Hematopoietic multipotent progenitor cell treated with erythropoietin and hydrocortisone succinate and interleukin-3 and kit ligand, for 8 days (in vitro differentiated cells): ENCODE data around the gene CNDP1.
A peak's percentile ranks its signal among the peaks of the same experiment; 100 is the strongest.
"Not testable (repeated sequence)": the region's sequence is repeated elsewhere in the genome, so short reads cannot be mapped to it uniquely, and the experiment has no call there.

ENCODE experiments used
- DNase-seq: peaks from one replicate; pipeline ENCODE4 v3.0.0-alpha.2; 2015

Gene CNDP1

GRCh38 chr18:74534150-74534969 lies at the start of gene CNDP1:
Gene CNDP1, plus strand, starts transcription at chr18:74534500. Its CDS starts 168 bp downstream, at chr18:74534668.
- no peak for DNase-seq

- no peak for DNase-seq
Observed at GRCh38 chr18:74486119-74486849, 48.0 kb upstream of the CNDP1 start.

DNA sequence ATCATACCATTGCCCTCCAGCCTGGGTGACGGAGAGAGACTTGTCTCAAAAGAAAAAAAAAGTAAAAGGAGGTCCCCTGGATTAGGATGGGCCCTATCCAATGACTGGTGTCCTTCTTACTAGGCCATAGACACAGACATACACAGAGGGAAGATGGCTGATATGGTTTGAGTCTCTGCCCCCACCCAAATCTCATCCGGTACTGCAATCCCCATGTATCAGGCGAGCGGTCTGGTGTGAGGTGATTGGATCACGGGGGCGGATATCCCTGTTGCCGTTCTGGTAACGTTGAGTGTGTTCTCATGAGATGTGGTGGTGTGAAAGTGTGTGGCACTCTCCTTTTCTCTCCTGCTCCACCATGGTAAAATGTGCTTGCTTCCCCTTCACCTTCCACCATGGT lies 45.9 kb upstream of the CNDP1 start:
- DNase-seq: no peak

DNA sequence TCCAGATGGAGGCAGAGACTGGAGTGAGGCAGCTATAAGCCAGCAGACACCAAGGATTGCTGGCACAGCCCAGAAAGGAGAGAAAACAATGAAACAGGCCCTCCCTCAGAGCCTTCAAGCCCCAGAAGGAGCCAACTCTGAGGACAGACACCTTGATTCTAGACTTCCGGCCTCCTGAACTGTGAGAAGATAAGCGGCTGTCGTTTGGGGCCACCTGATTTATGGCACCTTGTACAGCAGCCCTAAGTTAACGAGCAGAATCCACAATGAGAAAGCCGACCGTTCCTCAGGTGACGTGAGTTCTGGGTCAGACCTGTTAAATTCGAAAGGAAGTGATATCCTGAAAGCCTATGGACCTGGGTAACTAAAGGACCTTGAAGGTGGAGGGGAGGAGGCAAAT lies 45.4 kb upstream of the CNDP1 start:
- no peak for DNase-seq

- no peak for DNase-seq
Observed at GRCh38 chr18:74489676-74490075, 44.6 kb upstream of the CNDP1 start.

DNA sequence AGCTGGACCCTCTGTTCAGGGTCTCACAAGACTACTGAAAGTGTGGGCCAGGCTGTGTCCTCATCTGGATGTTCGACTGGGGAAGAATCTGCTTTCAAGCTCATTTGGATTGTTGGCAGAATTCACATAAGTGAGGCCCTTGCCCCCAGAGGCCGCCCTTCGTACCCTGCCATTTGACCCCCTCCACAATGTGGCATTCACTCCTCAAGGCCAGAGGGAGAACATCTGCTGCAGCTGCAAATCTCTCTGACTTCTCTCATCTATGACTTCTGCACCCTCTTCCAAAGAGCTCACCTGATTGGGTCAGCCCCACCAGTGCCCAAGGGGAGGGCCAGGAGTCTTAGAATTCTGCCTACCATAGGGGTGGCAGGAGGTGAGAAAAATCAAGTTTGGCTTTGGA lies 42.0 kb upstream of the CNDP1 start:
- no peak for DNase-seq

DNA sequence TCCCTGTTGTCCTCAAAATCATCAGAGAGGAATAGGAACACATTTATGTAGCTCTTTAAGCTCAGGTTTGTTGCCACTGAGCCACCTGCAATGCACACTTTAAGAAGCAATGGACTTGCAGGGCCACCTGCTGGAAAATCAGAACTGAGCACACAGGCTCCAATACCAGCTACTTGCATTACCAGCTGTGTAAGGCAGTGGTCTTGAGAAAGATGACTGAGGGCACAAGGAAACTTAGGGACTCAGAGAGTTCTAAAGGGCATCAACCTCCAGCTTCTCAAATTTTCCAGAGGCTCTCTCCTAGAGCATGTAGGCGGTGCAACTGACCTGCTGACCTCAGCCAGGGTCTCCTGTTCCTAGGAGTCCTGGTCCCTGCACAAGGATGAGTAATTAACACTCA lies 40.6 kb upstream of the CNDP1 start:
- DNase-seq: peak; percentile 63

DNA sequence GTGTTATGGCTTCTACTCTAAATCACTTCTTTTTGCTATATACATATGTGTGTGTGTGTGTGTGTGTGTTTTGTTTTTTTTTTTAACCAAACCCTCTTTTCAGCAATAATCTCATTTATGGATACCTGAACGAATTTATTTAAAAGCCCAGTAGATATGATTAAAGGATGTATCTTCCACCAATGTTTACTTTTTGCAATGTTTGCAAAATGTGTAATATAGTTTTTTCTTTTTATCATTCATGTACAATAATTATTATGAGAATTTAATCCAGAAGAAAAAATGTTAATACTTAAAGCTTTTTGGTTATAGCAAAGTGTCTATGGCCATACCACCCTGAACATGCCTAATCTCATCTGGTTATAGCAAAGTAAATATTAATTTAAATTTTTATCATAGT lies 39.8 kb upstream of the CNDP1 start:
- no peak for DNase-seq

- DNase-seq: peak; percentile 99
Observed at GRCh38 chr18:74495581-74496507, 38.5 kb upstream of the CNDP1 start, which contains the start of gene CNDP2. Gene CNDP2, plus strand, starts transcription at chr18:74496363. Its CDS starts 3,611 bp downstream, at chr18:74499974.

DNA sequence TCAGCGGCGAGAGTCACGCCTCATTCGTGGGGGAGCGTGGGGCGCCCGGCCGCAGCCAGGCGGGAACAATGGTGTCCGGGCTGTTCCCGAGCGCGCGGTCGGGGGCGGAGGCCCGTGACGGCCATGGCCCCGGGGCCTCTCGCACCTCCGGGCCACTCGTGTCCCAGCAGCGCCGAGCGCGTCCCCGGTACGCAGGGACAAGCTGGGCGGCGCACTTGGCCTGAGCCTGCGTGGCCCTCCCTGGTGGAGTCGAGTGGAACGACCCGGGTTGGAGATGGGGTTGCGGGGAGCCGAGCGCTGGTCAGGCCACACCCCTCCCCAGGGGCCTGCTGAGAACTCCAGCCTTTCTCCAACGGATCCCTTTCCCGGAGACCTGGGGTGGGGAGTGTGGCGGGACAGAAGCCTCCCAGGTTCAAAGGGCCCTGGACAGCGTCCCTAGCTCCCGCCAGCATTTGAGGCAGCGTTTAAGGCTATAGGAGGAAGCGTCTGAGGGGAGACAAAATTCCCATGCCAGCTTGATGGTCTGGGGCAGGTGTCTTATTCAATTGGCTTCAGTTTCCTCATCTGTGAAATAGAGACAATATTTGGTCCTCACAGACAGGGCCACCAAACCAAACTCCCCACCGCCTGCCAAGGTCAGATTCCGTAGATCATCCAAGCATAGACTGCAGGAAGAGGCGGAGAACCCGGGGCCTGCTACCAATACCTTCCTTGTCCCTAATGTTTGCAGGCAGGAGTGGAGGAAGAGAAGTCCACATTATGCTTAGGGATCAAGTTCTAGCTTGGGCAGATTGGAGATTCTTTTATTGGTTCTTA lies 37.6 kb upstream of the CNDP1 start:
- DNase-seq: peak; percentile 59

DNA sequence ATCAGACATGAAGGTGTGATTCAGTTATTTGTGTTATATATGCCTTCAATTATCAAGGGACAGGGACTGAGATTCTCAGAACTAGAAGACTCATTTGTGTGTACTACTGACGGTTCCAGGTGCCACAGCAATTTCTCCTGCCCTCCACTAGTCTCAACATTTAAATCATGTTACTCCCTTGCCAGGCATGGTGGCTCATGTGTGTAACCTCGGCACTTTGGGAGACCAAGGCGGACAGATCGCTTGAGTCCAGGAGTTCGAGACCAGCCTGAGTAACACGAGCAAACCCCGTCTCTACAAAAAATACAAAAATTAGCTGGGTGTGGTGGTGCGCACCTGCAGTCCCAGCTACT lies 37.0 kb upstream of the CNDP1 start:
- peak; percentile 15 for DNase-seq

- DNase-seq: no peak
Observed at GRCh38 chr18:74497778-74498177, 36.5 kb upstream of the CNDP1 start.

DNA sequence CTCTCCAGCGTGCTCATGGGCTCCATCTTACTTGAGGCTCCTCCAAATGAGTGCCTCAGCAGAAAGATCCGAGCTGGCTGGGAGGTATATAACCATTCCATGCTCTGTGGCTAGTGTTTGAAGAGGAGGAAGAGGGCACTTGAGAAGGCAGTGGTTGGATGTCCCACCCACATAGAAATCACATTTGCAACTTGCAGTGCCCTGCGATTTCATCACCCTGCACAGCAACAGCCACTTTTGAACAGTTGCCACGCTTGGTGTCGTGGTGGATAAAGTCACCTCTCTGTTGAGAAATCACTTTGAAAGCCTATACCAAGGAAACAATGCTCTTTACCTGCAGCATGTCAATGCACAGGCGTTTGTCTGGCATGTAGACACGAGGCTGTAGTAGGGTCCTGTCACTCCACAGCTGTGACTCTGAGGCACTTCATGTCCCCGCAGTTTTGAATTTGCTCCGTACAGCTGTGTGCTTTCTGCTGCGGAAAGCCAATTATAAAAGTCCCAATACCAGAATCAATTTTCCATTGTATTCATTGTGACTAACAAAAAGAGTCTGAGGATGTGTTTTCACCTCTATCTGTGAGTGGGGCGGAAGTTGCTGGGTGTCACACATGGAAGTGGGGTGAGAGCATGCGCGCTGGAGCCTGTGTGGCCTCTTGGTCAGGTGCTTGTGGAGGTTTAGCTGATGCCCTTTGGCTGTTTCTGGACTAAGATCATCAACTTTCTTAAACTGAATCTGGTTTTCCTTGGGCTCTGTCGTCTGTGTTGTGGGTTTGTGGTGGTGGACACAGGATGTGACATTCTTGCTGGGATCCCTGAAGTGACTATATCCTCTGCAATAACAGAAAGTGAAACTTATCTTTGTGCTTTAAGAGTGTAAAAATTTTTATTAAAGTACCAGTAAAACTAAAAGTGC lies 35.3 kb upstream of the CNDP1 start:
- peak; percentile 77 for DNase-seq

DNA sequence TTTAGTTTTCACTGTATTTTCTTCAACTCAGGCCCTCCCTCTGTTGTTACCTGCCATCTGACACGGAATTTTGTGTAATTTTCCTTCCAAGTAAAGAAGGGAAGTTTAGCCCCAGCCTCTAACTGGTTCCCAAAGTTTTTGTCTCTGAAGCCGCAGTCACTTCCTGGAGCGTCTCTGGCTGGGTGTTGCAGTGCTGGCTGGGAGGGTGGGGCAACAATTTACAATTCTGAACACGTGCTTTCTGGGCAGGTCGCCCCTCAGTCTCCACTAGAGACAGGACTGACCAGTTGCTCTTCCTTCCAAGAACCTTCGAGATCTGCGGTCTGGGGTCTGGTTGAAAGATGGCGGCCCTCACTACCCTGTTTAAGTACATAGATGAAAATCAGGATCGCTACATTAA lies 34.7 kb upstream of the CNDP1 start:
- peak; percentile 83 for DNase-seq

DNA sequence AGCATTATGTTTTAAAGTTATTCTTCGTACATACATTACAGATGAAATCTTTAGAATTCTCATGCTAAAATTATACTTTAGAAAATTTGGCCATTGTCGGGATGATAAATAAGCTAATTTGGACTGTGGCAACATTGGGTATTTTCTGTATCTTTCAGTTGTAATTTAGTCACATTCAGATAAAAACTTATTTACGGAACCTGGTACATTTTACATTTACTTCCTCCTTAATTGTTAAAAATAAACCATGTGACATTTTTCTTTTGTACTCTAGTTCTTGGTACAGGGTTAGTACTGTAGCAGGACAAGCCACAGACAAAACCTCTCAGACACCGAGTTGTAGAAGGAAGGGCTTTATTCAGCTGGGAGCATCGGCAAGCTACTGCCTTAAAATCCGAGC lies 33.9 kb upstream of the CNDP1 start:
- DNase-seq: no peak

- not testable (repeated sequence) for DNase-seq
Observed at GRCh38 chr18:74500774-74501173, 33.5 kb upstream of the CNDP1 start.

DNA sequence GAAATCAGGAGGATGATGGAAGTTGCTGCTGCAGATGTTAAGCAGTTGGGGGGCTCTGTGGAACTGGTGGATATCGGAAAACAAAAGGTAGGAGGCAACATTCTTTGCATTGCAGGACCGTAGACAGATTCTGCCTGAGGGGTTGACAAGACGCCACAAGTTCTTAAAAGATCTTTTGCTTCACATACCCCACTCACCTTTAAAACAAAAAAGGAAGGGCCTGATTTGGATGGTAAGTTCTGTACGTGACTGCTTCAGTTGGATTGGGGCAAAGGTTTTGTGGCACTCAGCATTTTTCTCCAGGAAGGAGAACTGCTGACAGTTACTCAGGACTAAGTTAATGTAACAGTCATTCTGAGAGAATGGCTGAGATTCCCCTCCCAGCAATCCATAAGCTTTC lies 32.9 kb upstream of the CNDP1 start:
- no peak for DNase-seq

DNA sequence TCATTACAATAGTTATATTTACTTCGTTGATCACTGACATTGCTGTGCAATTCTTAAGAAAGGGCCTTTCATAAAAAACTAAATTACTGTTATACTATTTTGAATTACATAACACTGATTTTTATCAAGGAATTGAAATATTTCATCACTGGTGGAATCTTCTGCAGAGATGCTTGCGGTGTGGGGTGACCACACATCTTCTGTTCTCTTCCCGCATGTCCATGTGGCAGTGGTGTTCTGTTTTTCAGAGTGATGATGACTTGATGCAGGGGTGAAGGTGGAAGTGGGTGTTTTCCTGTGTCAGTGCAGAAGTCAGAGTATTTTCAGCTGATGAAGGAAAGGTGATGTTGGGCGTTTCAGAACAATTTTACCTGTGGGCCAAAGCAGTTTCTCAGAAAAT lies 31.2 kb upstream of the CNDP1 start:
- DNase-seq: no peak

- no peak for DNase-seq
Observed at GRCh38 chr18:74505776-74506175, 28.5 kb upstream of the CNDP1 start.

- no peak for DNase-seq
Observed at GRCh38 chr18:74506448-74507084, 27.7 kb upstream of the CNDP1 start.
